ENCODE results near the gene NALF2. TPM values are rescaled to one million over a fixed set of nuclear protein-coding genes. Genes with fewer than 3 reads are reported as not detected.

The NALF2 gene
- polyA plus RNA-seq, 1 donor from 2014 or later: 5.4 TPM

- Histone ChIP-seq H3K9ac (ENCODE audit: low read length) (no peak overlapping the region), H2AFZ (ENCODE audit: low read depth, low read length) (no peak overlapping the region), H3F3A (ENCODE audit: insufficient read depth, low read length, poor library complexity, severe bottlenecking) (no peaks in the 10 kb centered on the region), H3K9me2 (ENCODE audit: insufficient read depth, low read length) (no peaks in the 10 kb centered on the region), H3K27ac (ENCODE audit: low read length) (no peak overlapping the region), H3K4me2 (ENCODE audit: low read length) (no peak overlapping the region), H4K20me1 (ENCODE audit: insufficient read depth) (no peaks in the 10 kb centered on the region), H3K4me3 (ENCODE audit: low read length) (no peak overlapping the region), H3K36me3 (ENCODE audit: insufficient read depth, low read length) (no peaks in the 10 kb centered on the region), H3K79me2 (replicated peaks; ENCODE audit: insufficient read depth, low read length) (no peaks in the 10 kb centered on the region), H3K27me3 (ENCODE audit: insufficient read depth, low read depth, low read length) (no peaks in the 10 kb centered on the region), H3K9me3 (ENCODE audit: low read length) (no peaks in the 10 kb centered on the region)
- TF ChIP-seq SMC3 (conservative IDR thresholded peaks at IDR 0.05; ENCODE audit: poor library complexity) (no peak), TAF1 (IDR thresholded peaks at IDR 0.05; ENCODE audit: low read depth) (no peak), MXI1 (conservative IDR thresholded peaks at IDR 0.05; ENCODE audit: poor library complexity, severe bottlenecking) (no peak), RAD21 (conservative IDR thresholded peaks at IDR 0.05) (no peak), REST (IDR thresholded peaks at IDR 0.05; ENCODE audit: borderline replicate concordance) (no peak), POLR2AphosphoS5 (IDR thresholded peaks at IDR 0.05) (no peak), EP300 (conservative IDR thresholded peaks at IDR 0.05; ENCODE audit: poor library complexity, severe bottlenecking) (no peak), CTCF (IDR thresholded peaks at IDR 0.05; ENCODE audit: poor library complexity, severe bottlenecking) (no peak), EZH2 (IDR thresholded peaks at IDR 0.05; ENCODE audit: borderline replicate concordance, insufficient read depth, low read length, poor library complexity, severe bottlenecking) (no peak)
These were observed 14.5 kb upstream of the NALF2 start for GRCh38 chrX:69489625-69490024.

GRCh38 chrX:69493193-69493592 lies 10.9 kb upstream of the NALF2 start:
- no peak overlapping the region for H3K4me2 ChIP-seq (ENCODE audit: low read length)
- no peaks in the 10 kb centered on the region for H3K79me2 ChIP-seq (replicated peaks; ENCODE audit: insufficient read depth, low read length)
- no peaks in the 10 kb centered on the region for H3F3A ChIP-seq (ENCODE audit: insufficient read depth, low read length, poor library complexity, severe bottlenecking)
- H2AFZ ChIP-seq (ENCODE audit: low read depth, low read length): no peak overlapping the region
- TF ChIP-seq SMC3 (conservative IDR thresholded peaks at IDR 0.05; ENCODE audit: poor library complexity) (peak; percentile 83), POLR2AphosphoS5 (IDR thresholded peaks at IDR 0.05) (no peak), REST (IDR thresholded peaks at IDR 0.05; ENCODE audit: borderline replicate concordance) (no peak), CTCF (IDR thresholded peaks at IDR 0.05; ENCODE audit: poor library complexity, severe bottlenecking) (peak; percentile 77), RAD21 (conservative IDR thresholded peaks at IDR 0.05) (peak; percentile 82), MXI1 (conservative IDR thresholded peaks at IDR 0.05; ENCODE audit: poor library complexity, severe bottlenecking) (no peak)
- H3K9me3 ChIP-seq (ENCODE audit: low read length): no peaks in the 10 kb centered on the region
- no peaks in the 10 kb centered on the region for H3K9me2 ChIP-seq (ENCODE audit: insufficient read depth, low read length)
- H3K27ac ChIP-seq (ENCODE audit: low read length): no peak overlapping the region
- no peaks in the 10 kb centered on the region for H4K20me1 ChIP-seq (ENCODE audit: insufficient read depth)
- no peaks in the 10 kb centered on the region for H3K27me3 ChIP-seq (ENCODE audit: insufficient read depth, low read depth, low read length)
- H3K4me3 ChIP-seq (ENCODE audit: low read length): no peak overlapping the region
- no peak overlapping the region for H3K9ac ChIP-seq (ENCODE audit: low read length)
- H3K36me3 ChIP-seq (ENCODE audit: insufficient read depth, low read length): no peaks in the 10 kb centered on the region
